ENCODE measurements around the gene COL28A1.
"Not testable (repeated sequence)": the region's sequence is repeated elsewhere in the genome, so short reads cannot be mapped to it uniquely, and the experiment has no call there.

COL28A1 gene

DNA sequence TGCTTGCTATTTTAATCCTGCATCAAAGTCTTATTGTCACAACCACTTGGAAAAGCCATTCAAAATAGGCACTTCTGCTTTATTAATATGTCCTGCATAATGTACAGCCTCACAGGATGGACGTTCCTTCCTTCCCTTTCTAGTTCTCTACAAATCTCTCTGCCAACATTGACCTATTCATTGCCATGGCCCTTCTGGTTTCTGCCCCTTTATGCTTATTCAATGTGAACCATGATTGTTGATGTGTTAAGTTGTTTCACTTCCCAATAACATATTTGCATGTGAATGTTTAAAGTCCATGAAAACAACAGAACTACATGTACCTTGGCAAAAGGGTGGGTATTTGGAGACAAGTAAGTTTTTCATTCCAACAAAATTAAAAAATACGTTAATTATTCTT, 45.7 kb downstream of the COL28A1 start:
- no peak overlapping the region for H3K4me3 Mint-ChIP-seq
- intact Hi-C loops (cut with micrococcal nuclease): no loop called here
- no peaks in the 10 kb centered on the region for H3K27me3 Mint-ChIP-seq
- peaks cover 10% of the 10 kb centered on the region for H3K4me1 Mint-ChIP-seq (ENCODE audit: low read depth)
- no peak overlapping the region for H3K27ac Mint-ChIP-seq
- no peaks in the 10 kb centered on the region for H3K36me3 Mint-ChIP-seq (ENCODE audit: low read depth)
- H3K9me3 Mint-ChIP-seq: no peaks in the 10 kb centered on the region

DNA sequence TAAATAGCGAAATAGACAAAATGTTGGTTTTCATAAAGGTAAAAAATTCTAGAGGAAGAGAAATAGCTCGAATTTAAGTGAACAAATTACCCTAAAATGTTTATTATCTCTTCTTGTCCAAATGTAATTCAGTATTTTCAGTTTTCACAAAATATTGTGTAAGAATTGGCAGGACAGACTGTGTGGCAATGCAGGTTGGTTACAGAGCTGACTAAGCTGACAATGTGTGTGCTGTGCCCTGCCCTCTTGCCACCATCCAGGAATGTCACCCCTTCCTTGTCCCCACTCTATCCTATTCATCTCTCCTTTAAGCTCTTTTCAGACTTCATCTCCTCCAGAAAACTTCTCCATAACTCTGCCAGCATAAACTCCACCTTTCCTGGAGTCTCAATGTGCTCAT, 46.1 kb downstream of the COL28A1 start:
- peaks cover 10% of the 10 kb centered on the region for H3K4me1 Mint-ChIP-seq (ENCODE audit: low read depth)
- no peaks in the 10 kb centered on the region for H3K27me3 Mint-ChIP-seq
- no peak overlapping the region for H3K4me3 Mint-ChIP-seq
- intact Hi-C loops (cut with micrococcal nuclease): no loop called here
- no peaks in the 10 kb centered on the region for H3K36me3 Mint-ChIP-seq (ENCODE audit: low read depth)
- H3K27ac Mint-ChIP-seq: no peak overlapping the region
- H3K9me3 Mint-ChIP-seq: no peaks in the 10 kb centered on the region

DNA sequence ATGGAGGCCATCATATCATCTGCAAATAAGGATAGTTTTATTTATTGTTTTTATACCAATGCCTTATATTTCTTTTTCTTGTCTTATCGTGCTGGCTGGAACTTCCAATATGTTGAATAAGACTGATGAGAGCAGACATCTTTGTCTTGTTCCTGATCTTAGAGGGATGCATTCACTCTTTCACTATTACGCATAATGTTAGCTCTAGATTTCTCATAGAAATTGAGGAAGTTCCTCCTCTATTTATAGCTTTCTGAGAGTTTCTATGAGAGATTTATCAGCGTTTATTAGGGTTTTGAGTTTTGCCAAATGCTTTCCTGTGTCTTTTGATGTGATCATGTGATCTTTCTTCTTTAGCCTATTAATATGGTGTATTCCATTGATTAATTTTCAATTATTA, 49.3 kb downstream of the COL28A1 start:
- H3K27me3 Mint-ChIP-seq: no peaks in the 10 kb centered on the region
- H3K36me3 Mint-ChIP-seq (ENCODE audit: low read depth): no peaks in the 10 kb centered on the region
- intact Hi-C loops (cut with micrococcal nuclease): no loop called here
- no peak overlapping the region for H3K27ac Mint-ChIP-seq
- no peak overlapping the region for H3K4me3 Mint-ChIP-seq
- peaks cover 9% of the 10 kb centered on the region for H3K9me3 Mint-ChIP-seq
- H3K4me1 Mint-ChIP-seq (ENCODE audit: low read depth): peaks cover 10% of the 10 kb centered on the region

DNA sequence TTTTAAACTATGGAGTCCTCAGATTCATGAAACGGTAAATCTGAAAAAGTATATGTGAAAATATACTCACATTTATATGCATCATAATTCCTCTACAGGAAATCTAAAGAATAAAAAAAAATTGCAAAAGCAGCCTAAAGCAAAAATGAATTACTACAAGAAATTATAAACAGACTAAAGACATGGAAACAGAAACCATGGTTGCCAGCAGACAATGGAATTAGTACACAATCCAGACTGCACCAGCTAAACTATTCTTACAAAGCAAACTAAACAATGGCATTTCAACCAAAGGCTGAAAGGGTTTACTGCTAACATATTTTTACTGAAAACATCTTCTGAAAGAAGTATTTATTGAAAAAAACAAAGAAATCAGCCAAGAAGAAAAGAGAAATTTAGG, 51.6 kb downstream of the COL28A1 start:
- Mint-ChIP-seq H3K4me1 (ENCODE audit: low read depth) (no peaks in the 10 kb centered on the region), H3K9me3 (peaks cover 9% of the 10 kb centered on the region), H3K36me3 (ENCODE audit: low read depth) (no peaks in the 10 kb centered on the region), H3K27ac (no peak overlapping the region), H3K4me3 (no peak overlapping the region), H3K27me3 (no peaks in the 10 kb centered on the region)
- intact Hi-C loops (cut with micrococcal nuclease): no loop called here

DNA sequence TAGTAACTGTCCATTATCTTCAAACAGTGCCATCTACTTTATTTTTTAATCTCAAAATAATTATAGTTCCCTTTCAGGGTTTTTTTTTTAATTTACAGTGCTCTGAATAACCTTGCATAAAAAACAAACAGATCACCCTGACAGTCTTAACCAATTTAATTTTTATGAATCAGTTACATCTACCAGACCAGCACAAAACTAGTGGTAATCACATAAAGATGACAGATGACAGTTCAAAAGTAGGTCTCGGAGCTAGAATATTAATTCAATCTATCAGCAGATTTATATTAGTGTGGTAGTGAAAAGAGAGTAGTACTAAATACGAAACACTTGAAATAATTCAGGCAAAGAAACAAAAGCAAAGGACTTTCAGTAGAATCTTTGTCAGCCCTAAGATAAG, 53.9 kb downstream of the COL28A1 start:
- peaks cover 9% of the 10 kb centered on the region for H3K9me3 Mint-ChIP-seq
- H3K27ac Mint-ChIP-seq: no peak overlapping the region
- H3K4me1 Mint-ChIP-seq (ENCODE audit: low read depth): no peaks in the 10 kb centered on the region
- no peak overlapping the region for H3K4me3 Mint-ChIP-seq
- intact Hi-C loops (cut with micrococcal nuclease): no loop called here
- H3K27me3 Mint-ChIP-seq: no peaks in the 10 kb centered on the region
- no peaks in the 10 kb centered on the region for H3K36me3 Mint-ChIP-seq (ENCODE audit: low read depth)

DNA sequence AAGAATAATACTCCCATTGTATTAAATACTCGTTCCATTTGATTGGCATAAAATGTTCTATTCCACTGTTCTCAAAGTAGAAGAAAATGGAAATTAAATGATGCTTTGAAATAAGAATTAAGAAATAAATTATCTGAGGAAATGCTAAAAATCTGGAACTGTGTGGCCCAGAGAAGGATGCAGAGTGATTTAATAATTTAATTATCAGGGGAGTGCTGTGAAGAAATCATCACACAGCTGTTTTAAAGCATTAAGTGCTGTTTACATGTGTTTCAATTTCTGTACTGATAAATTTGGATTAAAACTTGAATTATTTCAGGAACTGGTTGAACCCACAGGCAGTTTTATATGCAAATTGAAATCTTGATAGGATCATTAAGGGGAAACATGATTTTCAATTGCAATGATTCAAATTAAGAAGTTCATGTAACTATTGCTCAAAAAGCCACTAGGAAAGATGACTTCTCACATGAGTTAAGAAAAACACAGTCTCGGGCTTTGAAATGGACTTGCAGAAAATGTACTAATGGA, 56.3 kb downstream of the COL28A1 start:
- Mint-ChIP-seq H3K27me3 (no peaks in the 10 kb centered on the region), H3K27ac (no peak overlapping the region), H3K36me3 (ENCODE audit: low read depth) (no peaks in the 10 kb centered on the region), H3K4me3 (no peak overlapping the region), H3K4me1 (ENCODE audit: low read depth) (no peaks in the 10 kb centered on the region), H3K9me3 (peaks cover 9% of the 10 kb centered on the region)
- intact Hi-C loops (cut with micrococcal nuclease): no loop called here

DNA sequence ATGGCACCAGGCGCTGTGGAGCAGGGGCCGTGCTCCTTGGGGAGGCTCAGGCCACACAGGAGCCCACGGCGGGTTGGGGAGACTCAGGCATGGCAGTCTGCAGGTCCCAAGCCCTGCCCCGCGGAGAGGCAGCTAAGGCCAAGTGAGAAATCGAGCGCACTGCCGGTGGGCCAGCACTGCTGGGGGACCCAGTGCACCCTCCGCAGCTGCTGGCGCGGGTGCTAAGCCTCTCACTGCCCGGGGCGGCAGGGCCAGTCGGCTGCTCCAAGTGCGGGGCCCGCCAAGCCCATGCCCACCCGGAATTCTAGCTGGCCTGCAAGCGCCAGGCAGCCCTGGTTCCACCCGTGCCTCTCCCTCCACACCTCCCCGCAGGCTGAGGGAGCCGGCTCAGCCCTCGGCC, 57.1 kb downstream of the COL28A1 start:
- peaks cover 9% of the 10 kb centered on the region for H3K9me3 Mint-ChIP-seq
- intact Hi-C loops (cut with micrococcal nuclease): no loop called here
- no peaks in the 10 kb centered on the region for H3K36me3 Mint-ChIP-seq (ENCODE audit: low read depth)

DNA sequence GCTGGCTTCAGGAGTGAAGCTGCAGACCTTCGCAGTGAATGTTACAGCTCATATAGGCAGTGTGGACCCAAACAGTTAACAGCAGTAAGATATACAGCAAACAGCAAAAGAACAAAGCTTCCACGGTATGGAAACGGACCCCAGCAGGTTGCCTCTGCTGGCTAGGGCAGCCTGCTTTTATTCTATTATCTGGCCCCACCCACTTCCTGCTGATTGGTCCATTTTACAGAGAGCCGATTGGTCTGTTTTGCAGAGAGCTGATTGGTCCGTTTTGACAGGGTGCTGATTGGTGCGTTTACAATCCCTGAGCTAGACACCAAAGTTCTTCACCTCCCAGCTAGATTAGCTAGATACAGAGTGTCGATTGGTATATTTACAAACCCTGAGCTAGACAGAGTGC, 58.0 kb downstream of the COL28A1 start:
- H3K4me3 Mint-ChIP-seq; H3K9me3 Mint-ChIP-seq; intact Hi-C loops (cut with micrococcal nuclease); H3K27me3 Mint-ChIP-seq; H3K27ac Mint-ChIP-seq; H3K4me1 Mint-ChIP-seq (ENCODE audit: low read depth); H3K36me3 Mint-ChIP-seq (ENCODE audit: low read depth): not testable (repeated sequence)

More for the DNA sequence above, 57.1 kb downstream of the COL28A1 start:
- Mint-ChIP-seq H3K27ac (no peak overlapping the region), H3K27me3 (no peaks in the 10 kb centered on the region), H3K4me1 (ENCODE audit: low read depth) (no peaks in the 10 kb centered on the region), H3K4me3 (no peak overlapping the region)

DNA sequence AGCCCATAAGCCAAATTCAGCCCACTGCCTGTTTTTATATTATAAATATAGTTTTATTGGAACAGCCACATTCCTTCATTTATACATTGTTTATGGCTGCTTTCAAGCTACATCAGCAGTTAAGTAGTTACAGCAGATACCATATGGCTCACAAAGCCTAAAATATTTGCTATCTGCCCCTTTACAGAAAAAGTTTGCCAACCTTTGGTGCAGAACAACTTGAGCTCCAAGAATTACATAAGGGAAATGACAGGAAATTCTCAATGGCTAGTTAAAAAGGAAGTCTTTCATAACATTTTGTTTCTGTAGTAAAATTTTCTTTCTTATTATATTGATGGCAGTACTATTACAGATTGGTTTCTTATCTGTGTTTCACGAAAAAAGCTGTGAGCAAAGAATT, 59.3 kb downstream of the COL28A1 start:
- Mint-ChIP-seq H3K36me3 (ENCODE audit: low read depth) (no peaks in the 10 kb centered on the region), H3K9me3 (no peaks in the 10 kb centered on the region)
- intact Hi-C loops (cut with micrococcal nuclease): no loop called here

DNA sequence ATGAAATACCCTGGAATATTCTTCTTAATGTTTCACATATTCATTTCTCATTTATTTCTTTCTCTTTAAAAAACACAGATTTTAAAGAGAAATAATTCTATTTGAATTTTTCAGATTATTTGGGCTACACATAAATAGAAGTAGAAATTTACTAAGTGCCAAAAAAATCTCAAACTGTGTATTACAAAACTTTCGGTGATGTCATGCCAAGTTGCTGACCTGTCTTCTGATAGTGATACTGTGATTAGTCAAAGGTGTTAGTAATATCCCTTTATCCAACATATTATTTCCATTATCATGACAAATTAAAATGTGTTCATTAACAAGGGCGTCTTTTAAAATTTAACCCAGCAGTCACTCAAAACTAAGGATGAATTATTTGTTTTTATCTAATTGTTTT, 60.1 kb downstream of the COL28A1 start:
- Mint-ChIP-seq H3K9me3 (no peaks in the 10 kb centered on the region), H3K27me3 (no peaks in the 10 kb centered on the region), H3K4me3 (no peak overlapping the region), H3K27ac (no peak overlapping the region), H3K4me1 (ENCODE audit: low read depth) (no peaks in the 10 kb centered on the region), H3K36me3 (ENCODE audit: low read depth) (no peaks in the 10 kb centered on the region)
- intact Hi-C loops (cut with micrococcal nuclease): no loop called here

More for the DNA sequence above, 59.3 kb downstream of the COL28A1 start:
- H3K27ac Mint-ChIP-seq: no peak overlapping the region
- no peaks in the 10 kb centered on the region for H3K27me3 Mint-ChIP-seq
- no peaks in the 10 kb centered on the region for H3K4me1 Mint-ChIP-seq (ENCODE audit: low read depth)
- no peak overlapping the region for H3K4me3 Mint-ChIP-seq

DNA sequence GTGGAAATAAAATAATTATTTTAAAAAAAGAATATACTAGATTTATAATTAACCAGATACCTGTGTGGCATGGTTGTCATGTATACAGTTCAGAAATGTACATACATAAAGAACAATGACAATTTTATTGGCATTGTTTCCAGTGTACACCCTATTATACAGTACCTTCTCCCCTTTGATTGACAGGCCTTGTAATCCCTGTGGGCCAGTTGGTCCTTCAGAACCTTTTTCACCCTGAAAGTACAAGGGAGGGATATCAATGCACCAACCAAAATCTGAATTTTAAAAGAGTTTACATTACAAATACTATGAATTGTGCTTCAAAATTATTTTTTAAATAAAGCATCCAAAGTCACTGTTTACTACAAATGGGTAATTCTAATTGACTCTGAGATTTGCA, 61.2 kb downstream of the COL28A1 start:
- Mint-ChIP-seq H3K36me3 (ENCODE audit: low read depth) (no peaks in the 10 kb centered on the region), H3K4me3 (no peak overlapping the region), H3K4me1 (ENCODE audit: low read depth) (no peaks in the 10 kb centered on the region), H3K27me3 (no peaks in the 10 kb centered on the region), H3K27ac (no peak overlapping the region), H3K9me3 (no peaks in the 10 kb centered on the region)
- intact Hi-C loops (cut with micrococcal nuclease): no loop called here

DNA sequence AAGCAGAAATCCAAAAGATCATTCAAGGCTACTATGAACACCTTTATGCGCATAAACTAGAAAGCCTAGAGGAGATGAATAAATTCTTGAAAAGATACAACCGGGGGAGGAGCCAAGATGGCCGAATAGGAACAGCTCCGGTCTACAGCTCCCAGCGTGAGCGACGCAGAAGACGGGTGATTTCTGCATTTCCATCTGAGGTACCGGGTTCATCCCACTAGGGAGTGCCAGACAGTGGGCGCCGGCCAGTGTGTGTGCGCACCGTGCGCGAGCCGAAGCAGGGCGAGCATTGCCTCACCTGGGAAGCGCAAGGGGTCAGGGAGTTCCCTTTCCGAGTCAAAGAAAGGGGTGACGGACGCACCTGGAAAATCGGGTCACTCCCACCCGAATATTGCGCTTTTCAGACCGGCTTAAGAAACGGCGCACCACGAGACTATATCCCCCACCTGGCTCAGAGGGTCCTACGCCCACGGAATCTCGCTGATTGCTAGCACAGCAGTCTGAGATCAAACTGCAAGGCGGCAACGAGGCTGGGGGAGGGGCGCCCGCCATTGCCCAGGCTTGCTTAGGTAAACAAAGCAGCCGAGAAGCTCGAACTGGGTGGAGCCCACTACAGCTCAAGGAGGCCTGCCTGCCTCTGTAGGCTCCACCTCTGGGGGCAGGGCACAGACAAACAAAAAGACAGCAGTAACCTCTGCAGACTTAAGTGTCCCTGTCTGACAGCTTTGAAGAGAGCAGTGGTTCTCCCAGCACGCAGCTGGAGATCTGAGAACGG, 70.5 kb downstream of the COL28A1 start:
- H3K27ac Mint-ChIP-seq; H3K4me3 Mint-ChIP-seq; H3K27me3 Mint-ChIP-seq; H3K4me1 Mint-ChIP-seq (ENCODE audit: low read depth); H3K36me3 Mint-ChIP-seq (ENCODE audit: low read depth); intact Hi-C loops (cut with micrococcal nuclease): not testable (repeated sequence)
- peaks cover 44% of the 10 kb centered on the region for H3K9me3 Mint-ChIP-seq

DNA sequence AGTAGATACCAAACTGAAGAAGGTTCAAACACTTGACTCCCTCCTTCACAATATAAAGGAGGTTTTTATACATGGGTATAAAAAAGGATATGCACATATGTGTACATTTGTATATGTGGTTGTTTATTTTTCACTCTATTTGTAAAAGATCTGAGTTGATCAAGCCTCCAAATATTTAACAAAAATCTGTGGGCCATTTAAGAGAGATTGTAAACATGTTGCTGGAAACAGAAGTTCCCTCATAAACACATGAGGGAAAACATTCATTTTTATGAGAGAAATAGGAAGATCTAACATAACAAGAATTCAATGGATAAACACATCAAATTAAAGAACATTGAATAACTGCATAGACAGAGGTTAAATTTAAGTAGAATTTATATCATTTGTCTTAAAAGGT, 81.7 kb downstream of the COL28A1 start:
- H3K4me3 Mint-ChIP-seq: no peak overlapping the region
- H3K9me3 Mint-ChIP-seq: peaks cover 30% of the 10 kb centered on the region
- intact Hi-C loops (cut with micrococcal nuclease): no loop called here
- no peaks in the 10 kb centered on the region for H3K36me3 Mint-ChIP-seq (ENCODE audit: low read depth)
- H3K27me3 Mint-ChIP-seq: no peaks in the 10 kb centered on the region
- H3K4me1 Mint-ChIP-seq (ENCODE audit: low read depth): no peaks in the 10 kb centered on the region
- H3K27ac Mint-ChIP-seq: no peak overlapping the region

DNA sequence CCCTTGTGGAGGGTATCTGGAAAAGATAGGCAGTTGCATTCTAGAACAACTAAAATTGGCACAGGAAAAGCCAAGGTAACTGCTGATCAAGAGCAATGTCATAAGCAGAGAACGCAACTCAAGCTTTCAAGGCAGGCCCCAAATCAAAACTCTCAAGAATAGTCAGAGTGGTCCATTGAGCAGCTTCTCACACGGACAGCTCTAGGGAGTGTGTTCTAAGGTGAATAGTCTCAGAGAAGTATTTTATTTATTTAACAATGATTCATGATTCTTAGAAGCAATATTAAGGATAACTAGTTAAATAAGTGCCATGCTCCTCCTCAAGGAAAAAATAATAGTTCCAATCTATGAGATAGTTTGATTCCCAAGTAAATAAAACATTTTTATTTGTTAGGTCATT, 83.0 kb downstream of the COL28A1 start:
- Mint-ChIP-seq H3K27ac (no peak overlapping the region), H3K4me3 (no peak overlapping the region), H3K36me3 (ENCODE audit: low read depth) (no peaks in the 10 kb centered on the region), H3K4me1 (ENCODE audit: low read depth) (no peaks in the 10 kb centered on the region), H3K27me3 (no peaks in the 10 kb centered on the region), H3K9me3 (peaks cover 44% of the 10 kb centered on the region)
- intact Hi-C loops (cut with micrococcal nuclease): no loop called here

DNA sequence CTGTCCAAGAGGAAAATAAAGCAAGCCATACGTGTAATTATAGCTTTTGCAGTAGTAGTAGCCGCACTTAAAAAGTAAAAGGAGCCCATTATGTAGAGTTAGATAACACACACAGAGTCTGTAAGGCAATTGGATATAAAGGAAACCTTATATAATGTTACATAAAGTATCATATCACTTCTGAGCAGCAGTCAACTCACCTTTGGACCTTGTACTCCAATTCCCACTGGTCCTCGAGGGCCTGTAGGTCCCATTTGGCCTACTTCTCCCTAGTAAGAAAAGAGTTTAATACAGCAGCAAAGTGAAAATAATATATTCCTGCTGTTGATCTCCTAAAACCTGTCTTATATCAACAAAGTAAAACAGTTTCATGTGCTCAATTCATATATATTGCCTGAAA, 83.6 kb downstream of the COL28A1 start:
- intact Hi-C loops (cut with micrococcal nuclease): no loop called here
- no peak overlapping the region for H3K4me3 Mint-ChIP-seq
- no peaks in the 10 kb centered on the region for H3K36me3 Mint-ChIP-seq (ENCODE audit: low read depth)
- no peaks in the 10 kb centered on the region for H3K27me3 Mint-ChIP-seq
- H3K4me1 Mint-ChIP-seq (ENCODE audit: low read depth): no peaks in the 10 kb centered on the region
- peaks cover 44% of the 10 kb centered on the region for H3K9me3 Mint-ChIP-seq
- H3K27ac Mint-ChIP-seq: no peak overlapping the region
